ENCODE data around the gene CIB4.

Gene CIB4

DNA sequence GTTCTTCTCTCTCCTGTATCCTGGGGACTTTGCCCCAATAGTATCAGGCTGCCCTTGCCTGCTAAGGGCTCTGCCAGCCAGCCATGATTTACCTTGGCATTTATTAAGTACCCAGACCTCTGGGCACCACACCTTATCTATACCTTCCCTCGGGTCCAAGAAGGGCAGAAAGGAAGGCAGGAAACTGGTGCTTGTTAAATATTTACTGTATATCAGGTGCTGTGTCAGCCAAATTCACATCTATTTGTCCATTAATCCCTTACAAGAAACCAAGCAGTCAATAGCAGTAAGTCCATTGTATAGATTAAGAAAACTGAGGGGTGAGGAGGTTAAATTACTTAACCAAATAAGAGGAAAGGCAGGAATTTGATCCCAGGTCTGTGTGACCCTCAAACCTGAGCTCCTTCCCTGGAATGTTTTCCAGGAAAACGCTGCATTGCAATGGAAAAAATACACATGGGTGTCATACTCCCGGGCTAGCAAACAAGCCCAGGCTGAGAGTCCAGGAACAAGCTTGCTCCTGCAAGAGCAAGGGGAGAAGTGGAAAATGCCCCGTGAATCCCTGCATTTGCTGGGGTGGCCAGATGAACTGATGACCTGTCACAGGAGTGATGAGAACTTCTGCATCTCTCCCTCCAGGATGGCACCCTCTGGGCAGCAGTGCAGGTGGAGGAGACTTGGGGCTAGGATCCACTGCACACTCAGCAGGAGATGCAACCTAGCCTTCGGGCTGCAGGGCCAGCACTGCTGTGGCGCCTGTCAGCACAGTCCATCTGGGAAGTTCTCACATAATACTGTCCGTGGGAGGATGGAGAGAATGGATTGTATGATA is 30.4 kb downstream of the CIB4 start:
- in situ Hi-C loops (cut with MboI; ENCODE audit: low sequenced_read_pairs) = loop anchor here (25.0 kb wide), 1 partner anchor 127 kb away; no protein-coding TSS in a partner anchor

DNA sequence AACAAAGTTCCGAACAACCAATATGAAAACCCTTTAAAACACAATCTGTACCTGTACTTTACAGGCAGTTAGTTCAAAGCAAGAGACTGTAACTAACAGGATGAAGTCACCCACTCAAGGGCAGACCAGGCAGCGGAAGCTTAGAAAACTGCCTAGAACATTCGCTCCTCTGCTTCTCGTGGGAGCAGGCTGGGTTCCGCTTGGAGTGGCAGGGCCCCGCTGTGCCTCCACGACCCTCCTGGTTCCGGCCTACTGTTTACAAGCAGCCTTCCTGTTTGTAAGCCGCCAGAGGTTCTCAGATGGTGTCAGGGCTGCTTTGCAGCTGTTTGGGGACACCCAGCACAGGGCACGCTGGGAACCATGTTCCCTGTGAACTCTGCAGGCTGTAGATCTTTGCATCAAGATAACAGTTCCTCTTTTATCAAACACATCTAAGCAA is 31.3 kb downstream of the CIB4 start:
- in situ Hi-C loops (cut with MboI; ENCODE audit: low sequenced_read_pairs) = loop anchor here (25.0 kb wide), 1 partner anchor 127 kb away; no protein-coding TSS in a partner anchor

DNA sequence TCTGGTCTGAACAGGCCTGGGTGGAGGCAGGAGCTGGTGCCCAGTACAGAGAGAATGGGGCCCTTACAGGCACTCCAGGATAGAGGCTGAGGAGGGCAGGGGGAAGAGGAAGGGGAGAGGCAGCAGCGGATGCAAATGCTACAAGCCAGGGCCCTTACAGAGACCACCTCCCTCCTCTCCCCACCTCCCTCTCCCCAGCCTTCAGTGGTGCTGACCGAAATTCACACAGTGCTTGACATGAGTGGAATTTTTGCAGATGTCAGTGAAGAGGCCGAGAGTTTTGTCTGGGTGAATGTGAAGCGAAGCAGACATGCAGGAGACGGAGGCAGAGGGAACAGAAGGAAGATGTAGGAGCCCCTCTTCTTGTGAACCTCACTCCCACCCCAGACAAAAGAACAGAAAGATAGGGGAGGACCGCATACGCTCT is 31.9 kb downstream of the CIB4 start:
- in situ Hi-C loops (cut with MboI; ENCODE audit: low sequenced_read_pairs) = loop anchor here (25.0 kb wide), 1 partner anchor 128 kb away; no protein-coding TSS in a partner anchor

DNA sequence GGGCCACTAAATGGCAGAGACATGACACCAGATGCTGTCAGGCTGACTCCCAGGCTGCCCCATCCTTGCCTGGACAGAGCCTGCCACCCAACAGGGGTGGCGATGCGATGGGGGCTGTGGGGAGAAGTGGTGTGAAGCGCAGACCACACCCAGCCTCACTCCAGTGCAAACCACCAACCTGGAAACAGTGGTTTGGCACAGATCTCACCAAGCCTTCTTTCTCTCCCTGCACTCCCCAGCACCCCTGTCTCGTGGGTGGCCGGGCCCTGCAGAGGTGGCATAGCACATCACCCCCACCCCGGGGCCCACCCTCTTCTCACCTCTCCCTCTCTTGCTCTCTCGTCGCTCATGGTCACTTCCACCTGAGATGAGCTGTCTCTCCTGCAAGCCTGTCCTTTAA is 32.6 kb downstream of the CIB4 start:
- in situ Hi-C loops (cut with MboI; ENCODE audit: low sequenced_read_pairs) = loop anchor here (25.0 kb wide), 1 partner anchor 129 kb away; no protein-coding TSS in a partner anchor

DNA sequence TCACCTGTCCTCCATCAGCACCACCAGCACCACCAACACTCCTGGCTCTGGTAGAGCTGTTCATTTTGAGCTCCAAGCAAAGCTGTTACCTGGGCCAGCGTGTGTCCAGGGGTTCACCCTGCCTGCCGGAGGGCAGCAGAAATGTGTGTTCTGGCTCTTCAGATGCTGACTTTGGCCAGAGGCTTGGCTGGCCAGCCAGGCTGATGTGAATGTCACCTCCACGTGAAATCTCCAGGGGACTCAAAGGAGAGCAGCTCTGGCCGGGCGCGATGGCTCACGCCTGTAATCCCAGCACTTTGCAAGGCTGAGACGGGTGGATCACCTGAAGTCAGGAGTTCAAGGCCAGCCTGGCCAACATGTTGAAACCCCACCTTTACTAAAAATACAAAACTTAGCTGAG is 33.5 kb downstream of the CIB4 start:
- in situ Hi-C loops (cut with MboI; ENCODE audit: low sequenced_read_pairs) = loop anchor here (25.0 kb wide), 1 partner anchor 130 kb away; no protein-coding TSS in a partner anchor

DNA sequence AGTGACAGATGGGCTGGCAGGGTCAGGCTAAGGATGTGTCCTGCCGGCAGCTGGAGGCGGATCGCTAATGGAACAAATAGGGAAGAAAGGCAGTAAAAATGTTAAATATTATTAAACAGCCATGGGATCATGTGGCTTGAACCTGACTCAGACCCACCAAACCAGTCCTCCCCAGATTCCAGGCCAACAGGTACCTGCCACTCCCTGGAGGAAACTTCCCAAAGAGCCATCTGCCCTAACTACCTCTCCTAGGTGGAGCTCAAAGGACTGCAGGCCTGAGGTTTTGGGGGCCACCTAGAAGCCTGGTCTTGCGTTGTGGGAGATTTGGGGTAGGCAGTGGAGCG is 34.3 kb downstream of the CIB4 start:
- in situ Hi-C loops (cut with MboI; ENCODE audit: low sequenced_read_pairs) = loop anchor here (25.0 kb wide), 1 partner anchor 130 kb away; no protein-coding TSS in a partner anchor

DNA sequence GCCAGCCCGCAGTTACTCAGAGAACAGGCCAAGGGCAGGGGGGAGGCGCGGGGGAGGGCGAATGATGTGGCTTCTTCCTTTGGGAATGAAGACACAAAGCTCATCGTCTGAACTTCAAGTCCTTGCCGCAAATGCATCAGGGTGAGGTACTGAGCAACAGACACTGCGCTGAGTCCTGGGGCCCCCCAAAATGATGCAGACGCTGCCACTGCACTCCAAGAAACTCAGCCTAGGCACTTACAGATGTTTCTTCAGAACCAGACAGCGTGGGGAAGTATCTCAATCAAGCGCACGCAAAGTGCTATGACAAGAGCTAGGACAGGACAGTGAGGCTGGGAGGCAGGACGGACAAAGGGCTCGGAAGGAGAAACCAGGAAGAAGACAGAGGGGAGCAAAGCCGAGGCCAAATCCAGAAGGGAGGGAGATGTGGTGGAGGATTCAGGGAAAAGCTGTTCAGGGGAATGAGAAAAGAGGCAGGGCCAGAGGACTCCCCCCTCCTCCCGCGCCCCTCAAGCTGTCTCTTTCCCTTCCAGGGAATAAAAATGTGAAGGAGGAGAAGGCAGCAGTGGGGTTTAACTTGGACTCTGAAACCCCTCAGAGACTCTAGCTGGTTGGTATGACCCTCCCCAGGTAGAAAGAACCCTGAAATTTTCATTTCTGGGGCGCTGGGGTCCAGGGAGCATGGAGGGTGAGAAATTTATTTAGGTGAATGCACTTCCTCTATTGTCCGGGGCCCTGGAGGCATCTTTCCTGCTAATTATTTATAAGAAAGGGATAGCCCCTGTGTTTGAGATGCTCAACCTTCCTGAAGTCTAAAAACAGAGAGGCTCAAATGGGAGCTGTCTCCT is 34.9 kb downstream of the CIB4 start:
- in situ Hi-C loops (cut with MboI; ENCODE audit: low sequenced_read_pairs) = loop anchor here (25.0 kb wide), 1 partner anchor 131 kb away; no protein-coding TSS in a partner anchor

DNA sequence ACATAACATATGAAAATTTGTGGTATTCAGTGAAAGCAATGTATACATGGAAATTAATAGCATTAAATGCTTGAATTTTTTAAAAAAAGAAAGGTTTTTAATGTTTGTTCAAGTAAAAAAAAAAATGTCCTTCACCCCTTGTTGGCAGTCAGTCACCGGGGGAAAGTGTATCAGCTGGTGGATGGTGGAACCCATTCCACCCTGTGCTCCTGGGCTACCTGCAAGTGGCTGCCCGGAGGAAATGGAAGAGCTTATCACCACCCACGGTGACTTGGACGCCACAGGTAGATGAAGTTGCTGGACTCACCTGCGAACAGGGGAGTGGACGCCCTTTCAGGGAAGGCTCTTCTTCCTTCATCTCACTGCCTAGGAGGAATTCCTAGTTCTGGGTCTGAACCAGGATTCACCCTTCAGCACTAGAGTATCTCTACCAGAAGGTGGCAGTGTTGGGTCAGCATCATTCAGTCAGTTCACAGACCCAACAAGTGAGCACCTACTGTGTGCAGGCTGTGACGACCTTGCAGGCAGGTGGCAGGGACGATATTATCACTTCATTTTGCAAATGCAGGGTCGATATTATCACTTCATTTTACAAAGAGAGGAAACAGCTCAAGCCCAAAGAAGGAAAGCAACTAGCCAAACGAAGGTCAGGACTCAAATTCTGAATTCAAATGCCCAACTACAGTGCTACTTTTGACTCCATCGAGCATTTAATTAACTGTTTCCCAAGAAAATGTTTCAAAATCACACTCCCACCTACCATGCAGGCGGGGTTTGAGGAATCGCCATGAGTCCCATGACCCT is 35.8 kb downstream of the CIB4 start:
- in situ Hi-C loops (cut with MboI; ENCODE audit: low sequenced_read_pairs) = loop anchor here (25.0 kb wide), 1 partner anchor 132 kb away; no protein-coding TSS in a partner anchor

DNA sequence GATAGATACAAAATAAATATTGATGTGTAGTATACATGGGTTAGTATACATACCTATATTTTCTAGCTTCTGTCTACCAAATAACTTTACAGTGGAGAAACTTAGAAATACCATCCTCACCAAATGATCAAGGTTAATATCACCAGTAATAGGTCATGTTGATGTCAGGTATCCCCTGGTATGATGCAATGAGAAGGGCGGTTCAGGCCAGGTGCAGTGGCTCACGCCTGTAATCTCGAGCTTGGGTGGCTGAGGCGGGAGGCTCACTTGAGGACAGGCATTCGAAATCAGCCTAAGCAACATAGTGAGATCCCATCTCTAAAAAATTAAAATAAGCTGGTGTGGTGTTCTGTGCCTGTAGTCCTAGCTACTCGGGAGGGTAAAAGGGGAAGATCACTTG is 38.6 kb downstream of the CIB4 start:
- in situ Hi-C loops (cut with MboI; ENCODE audit: low sequenced_read_pairs) = loop anchor here (25.0 kb wide), 1 partner anchor 135 kb away; no protein-coding TSS in a partner anchor

DNA sequence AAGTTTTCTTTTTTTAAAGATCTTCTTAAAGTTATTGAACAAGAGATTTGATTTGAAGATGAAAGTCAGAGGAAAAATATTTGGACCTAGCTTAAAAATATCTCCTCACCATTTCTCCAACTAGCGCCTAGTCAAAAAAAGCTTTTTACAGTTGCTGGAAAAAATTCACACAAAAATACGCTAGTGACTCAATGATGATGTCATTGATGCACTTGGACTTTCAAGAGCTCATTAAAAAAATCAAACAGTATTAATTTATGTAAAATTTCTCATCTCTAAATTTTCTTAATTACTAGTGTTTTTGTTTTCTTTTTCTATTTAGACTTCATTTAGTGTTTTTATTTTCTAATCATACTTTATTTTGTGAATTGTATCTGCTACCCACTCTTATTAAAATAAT is 41.8 kb downstream of the CIB4 start:
- in situ Hi-C loops (cut with MboI; ENCODE audit: low sequenced_read_pairs) = no loop called here

DNA sequence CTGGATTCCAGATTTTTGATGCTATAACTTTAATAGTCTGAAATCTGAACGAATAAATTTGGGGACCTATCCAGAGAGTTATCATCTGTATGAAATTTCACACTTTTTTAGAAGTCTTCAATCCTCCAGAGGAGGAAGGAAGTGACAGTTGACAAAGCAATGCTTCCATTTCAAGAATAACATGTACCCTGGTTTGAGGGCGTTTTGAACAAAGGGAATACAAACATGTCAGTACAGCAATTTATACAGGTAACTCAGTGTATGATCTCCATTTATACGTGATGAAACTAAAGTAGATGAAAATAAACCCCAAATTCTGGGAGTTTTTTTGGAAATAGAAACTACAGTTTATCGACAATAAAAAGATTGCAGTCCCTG is 42.2 kb downstream of the CIB4 start:
- in situ Hi-C loops (cut with MboI; ENCODE audit: low sequenced_read_pairs) = no loop called here

DNA sequence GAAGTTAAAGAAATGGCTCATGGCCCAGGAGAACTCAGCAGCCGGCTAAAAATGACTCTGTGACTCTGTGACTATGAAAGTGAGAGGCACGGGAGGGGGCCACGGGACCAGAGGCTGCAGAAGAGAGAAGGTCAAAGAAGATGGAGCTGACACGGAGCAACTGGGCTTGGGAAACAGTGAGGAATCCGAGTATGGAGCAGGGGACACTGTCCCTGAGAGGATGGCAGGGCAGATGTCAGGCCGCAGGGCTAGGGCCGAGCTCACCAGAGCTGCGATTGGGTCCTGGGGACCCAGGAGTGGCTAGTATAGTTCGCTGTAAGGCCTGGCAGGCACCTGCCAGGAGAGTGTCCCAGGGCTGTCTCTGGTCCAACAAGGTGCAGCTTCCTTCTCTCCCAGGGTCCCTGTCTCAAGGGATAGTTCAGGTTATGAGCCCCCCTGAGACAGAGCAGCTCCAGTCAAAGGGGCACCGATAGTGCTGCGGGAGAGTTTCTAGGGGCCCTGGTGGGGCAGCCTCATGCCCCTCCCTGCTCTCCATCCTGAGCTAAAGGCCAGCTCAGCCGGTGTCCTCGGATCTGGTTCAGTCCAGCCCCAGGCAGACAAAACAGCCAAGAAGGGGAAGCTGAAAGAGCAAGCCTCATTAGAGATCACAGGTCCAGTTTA is 42.7 kb downstream of the CIB4 start:
- in situ Hi-C loops (cut with MboI; ENCODE audit: low sequenced_read_pairs) = no loop called here

DNA sequence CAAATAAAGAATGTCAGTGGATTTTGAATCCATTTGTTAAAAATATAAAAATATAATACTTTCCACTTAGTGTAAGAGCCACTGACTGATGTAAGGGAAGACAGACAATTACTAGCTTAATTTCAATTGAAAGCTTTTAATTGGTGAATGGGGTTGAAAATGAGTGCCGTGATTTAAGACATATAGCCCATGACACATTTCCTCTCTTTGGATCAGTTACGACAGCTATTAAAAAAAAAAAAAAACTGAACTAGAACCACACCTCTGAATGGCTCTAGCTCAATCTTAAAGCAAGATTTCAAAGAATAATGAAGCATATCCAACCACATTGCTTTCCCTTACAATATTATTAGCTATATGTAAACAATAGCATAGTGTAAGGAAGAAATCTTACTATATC is 44.0 kb downstream of the CIB4 start:
- in situ Hi-C loops (cut with MboI; ENCODE audit: low sequenced_read_pairs) = no loop called here

DNA sequence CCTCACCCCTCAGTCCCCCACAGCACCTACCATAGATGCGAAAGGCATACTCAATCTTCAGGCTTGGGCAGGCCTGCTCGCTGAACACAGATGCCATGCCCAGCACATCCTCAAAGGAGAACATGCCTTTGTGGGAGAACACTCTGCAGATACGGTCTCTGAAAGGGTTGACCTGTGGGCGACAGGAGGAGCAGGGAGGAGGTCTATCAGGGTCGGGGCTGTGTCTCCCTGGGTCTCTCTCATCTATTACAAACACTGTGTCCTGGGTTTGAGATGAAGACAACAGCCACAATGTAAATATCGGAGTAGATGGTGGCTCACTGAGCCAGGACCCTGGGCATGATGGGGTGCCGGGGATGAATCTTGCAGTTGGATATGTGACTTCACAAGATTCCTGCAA is 46.0 kb downstream of the CIB4 start:
- in situ Hi-C loops (cut with MboI; ENCODE audit: low sequenced_read_pairs) = no loop called here

DNA sequence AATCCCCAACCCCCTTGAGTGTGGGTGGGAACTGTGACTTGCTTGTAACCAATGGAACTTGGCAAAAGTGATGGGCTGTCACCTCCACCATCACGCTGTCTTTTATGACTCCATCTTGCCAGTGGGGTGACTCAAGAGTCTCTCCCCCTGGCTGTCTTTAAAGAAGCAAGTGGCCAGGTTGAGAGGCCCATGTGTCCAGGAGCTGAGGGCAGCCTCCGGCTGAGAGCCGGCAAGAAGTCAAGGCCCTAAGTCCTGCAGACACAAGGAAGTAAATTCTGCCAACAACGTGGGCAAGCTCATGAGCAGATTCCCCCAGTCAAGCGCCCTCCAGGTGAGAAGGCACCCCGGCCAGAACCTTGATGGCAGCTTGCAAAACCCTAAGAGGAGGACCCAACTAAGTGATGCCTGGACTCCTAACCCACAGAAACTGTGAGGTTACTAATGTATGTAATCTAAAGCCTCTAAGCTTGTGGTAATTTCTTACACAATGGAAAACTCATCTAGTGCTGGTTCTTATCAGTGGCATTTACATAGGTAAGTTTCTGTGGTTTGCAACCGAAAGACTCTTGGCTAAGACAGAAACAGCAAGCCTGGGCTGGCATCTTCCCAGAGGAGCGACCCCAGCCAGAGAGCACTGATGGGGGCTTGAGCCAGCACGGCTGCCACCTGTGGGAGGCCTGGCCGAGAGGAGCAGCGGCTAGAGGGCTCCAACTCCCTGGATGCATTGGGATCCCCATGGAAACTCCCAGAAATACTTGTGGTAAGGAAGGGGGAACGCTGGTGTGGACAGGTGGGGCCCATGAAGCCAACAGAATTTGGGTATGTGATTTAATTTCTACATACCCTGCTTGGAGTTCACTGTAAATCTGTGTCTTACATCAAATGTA is 49.3 kb downstream of the CIB4 start:
- in situ Hi-C loops (cut with MboI; ENCODE audit: low sequenced_read_pairs) = no loop called here

DNA sequence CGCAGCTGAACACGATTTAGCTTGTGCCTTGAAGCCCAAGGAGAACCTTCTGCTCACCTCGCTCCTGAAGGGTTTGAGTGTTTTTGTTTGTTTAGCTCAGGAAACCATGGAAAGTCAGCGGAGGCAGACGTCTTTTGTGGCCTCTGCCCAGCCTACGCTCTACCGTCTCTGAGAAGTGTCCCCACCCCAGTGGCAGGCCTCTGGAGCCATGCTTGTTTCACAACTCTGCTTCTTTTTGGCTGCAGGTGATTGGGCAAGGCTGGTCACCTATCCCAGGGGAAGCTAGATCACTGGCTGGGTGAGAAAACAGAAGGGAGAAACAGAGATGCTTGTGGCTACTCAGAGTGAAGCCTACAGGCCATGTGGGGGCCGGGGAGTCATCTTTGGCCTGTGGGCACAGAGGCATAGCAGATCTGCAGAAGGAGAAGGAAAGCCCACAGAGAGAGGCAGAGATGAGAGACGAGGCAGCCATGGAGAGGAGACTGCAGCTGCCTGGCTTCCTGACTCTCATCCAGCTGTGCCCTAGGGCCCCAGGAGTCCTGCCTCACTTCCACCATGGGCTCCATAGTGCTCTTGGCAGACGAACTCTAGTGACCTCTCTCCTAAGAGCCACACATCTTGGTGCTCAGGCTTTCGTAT is 50.1 kb downstream of the CIB4 start:
- in situ Hi-C loops (cut with MboI; ENCODE audit: low sequenced_read_pairs) = no loop called here

DNA sequence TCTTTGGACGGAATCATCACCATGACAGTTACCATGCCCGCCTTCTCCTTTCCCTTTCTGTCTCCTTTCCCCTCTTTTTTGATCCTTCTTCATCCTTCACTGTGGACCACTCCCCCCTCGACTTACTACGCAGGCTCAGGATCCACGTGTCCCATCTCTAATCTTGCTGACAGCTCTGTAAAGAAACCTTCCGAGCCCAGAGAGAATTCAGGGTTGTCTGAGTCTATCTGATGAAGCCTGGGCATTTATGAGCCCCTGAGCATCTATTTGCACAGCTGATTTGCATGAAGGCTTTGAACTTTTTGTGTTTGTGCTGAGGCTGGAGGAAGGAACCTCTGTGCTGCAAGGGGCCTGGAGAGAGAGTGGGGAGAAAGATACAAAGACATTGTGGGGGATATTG is 50.7 kb downstream of the CIB4 start:
- in situ Hi-C loops (cut with MboI; ENCODE audit: low sequenced_read_pairs) = no loop called here

DNA sequence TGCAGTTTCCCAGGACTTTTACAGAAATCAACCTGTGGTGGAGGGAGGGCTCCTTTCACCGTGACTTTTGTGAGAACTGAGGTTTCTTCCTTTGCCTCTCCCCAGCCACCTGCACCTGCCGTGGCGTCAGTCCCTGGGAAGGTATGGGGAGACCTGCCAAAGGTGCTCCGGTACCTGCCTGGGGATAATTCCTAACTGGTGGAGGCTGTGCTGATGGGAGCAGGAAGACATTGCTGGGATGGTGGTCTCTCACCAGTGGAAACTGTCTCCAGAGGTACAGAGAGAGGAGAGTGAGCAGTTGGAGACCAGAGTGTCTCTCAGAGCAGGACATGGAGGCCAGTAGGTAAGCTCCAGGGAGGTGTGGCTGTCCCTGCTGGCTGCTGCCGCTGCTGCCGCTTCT is 52.6 kb downstream of the CIB4 start:
- in situ Hi-C loops (cut with MboI; ENCODE audit: low sequenced_read_pairs) = no loop called here

DNA sequence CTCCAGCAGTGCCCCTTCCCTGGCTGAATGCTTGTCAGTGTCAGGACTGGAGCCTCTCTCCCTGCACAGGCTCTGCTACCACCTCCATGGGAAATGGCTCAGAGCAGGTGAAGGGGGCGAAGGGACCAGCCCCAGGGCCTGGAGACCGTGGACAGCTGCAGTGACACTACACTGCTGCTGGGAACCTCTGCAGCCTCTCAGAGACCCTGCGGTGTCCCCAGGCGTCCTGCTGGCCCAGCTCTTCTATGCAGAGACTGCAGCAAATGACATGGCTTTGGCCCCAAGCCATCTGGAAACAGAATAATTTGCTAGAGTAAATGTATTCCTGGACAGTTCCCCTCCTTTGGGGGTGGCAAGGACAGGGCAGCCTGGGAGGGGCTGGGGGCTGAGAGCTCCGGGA is 53.2 kb downstream of the CIB4 start:
- in situ Hi-C loops (cut with MboI; ENCODE audit: low sequenced_read_pairs) = no loop called here

Data from hTERT RPE-1 (cell line).